ENCODE measurements around the gene SH3GL3.

DNA sequence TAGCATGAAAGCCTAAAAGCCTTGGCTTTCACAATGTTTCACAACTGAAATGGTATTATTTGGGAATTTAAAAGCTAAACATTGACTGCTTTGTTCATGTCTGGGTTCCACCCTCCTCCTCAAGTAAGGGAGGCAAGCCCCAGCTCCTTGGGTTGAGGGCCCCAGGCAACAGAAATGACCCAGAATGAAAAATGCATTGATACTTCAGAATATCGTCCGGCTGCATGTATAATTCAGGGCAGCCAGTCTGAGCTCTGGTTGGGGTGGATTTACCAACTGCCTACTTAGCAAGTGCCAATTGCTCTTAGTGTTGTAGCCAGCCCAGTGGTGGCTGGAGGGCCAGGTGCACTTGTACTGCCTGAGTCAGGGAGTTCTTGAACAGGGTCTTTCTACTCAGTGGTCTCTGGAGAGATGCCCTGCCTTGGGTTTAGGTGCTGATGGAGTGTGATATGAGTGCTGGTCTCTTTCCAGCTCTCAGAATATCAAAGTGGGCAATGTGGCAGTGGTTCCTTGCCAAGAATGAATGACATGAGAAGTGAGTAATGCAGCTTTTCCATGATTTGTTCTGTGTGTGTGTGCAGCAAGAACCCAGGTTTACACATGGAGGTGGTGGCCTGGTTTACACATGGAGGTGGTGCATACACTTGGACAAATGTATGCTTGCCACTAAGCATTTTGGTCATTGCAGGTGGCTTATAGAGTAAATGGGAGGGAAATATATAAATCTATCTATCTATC is 165.9 kb downstream of the SH3GL3 start:
- TF ChIP-seq USF1 (IDR thresholded peaks at IDR 0.05), result no peak
- no peak for TF ChIP-seq YY1 (IDR thresholded peaks at IDR 0.05; ENCODE audit: low read depth)
- no peak for TF ChIP-seq CEBPB (IDR thresholded peaks at IDR 0.05)
- no peak for TF ChIP-seq TEAD4 (IDR thresholded peaks at IDR 0.05)
- TF ChIP-seq, protein P1, sequence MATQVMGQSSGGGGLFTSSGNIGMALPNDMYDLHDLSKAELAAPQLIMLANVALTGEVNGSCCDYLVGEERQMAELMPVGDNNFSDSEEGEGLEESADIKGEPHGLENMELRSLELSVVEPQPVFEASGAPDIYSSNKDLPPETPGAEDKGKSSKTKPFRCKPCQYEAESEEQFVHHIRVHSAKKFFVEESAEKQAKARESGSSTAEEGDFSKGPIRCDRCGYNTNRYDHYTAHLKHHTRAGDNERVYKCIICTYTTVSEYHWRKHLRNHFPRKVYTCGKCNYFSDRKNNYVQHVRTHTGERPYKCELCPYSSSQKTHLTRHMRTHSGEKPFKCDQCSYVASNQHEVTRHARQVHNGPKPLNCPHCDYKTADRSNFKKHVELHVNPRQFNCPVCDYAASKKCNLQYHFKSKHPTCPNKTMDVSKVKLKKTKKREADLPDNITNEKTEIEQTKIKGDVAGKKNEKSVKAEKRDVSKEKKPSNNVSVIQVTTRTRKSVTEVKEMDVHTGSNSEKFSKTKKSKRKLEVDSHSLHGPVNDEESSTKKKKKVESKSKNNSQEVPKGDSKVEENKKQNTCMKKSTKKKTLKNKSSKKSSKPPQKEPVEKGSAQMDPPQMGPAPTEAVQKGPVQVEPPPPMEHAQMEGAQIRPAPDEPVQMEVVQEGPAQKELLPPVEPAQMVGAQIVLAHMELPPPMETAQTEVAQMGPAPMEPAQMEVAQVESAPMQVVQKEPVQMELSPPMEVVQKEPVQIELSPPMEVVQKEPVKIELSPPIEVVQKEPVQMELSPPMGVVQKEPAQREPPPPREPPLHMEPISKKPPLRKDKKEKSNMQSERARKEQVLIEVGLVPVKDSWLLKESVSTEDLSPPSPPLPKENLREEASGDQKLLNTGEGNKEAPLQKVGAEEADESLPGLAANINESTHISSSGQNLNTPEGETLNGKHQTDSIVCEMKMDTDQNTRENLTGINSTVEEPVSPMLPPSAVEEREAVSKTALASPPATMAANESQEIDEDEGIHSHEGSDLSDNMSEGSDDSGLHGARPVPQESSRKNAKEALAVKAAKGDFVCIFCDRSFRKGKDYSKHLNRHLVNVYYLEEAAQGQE (IDR thresholded peaks at IDR 0.05; ENCODE audit: low read depth), result no peak
- TF ChIP-seq EP300 (IDR thresholded peaks at IDR 0.05; ENCODE audit: borderline replicate concordance), result no peak
- no peak for TF ChIP-seq RAD21 (IDR thresholded peaks at IDR 0.05; ENCODE audit: low read depth)
- no peak for TF ChIP-seq MAX (IDR thresholded peaks at IDR 0.05)
- TF ChIP-seq TAF1 (IDR thresholded peaks at IDR 0.05; ENCODE audit: low read depth), result no peak
- no peak for TF ChIP-seq FOXM1 (IDR thresholded peaks at IDR 0.05; ENCODE audit: borderline replicate concordance, low read depth)

All from Ishikawa (cell line).